Measurements from ENCODE around the gene NINJ2.

NINJ2 gene

DNA sequence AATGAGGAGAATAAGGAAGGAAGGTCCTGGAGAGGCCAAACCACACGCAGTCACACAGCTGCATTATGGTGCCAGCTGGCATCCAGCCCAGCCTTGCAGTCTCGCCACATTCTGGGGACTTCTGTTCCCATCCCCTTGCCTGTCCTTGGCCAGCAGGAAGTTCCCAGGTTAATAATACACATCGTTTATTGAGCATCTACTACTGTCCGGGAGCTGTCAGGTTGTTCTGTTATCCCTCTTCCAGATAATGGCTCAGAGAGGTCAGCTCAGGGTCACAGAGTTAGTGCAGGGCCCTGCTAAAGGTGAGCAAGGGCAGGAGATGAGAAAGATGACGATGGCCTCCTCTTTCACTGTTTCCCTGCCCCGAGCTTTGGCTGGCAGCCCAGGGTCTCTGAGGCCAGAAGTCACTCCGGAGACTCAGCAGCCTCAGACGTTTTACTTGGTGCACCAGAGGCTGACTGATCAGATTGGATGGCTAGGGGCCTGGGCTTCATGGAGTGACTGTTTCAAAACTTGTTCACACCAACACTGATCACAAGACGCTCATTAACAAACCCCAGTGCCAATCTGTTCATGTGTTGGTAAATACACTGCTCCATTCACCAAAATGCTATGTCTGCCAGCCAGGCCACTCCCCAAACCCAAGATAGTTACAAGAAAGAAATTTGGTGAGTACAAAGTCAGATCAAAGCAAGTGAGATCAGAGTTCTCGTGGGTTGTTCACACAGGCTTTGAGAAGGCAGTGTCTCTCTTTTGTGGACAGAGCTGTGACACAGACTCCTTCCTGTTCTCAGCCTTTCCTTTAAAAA lies 124.3 kb downstream of the NINJ2 start:
- no peaks in the 10 kb centered on the region for H3K79me2 ChIP-seq (ENCODE audit: control insufficient read depth, insufficient read depth, low read length, unreplicated experiment)
- H3K27me3 ChIP-seq (ENCODE audit: insufficient read depth, low read length): peaks cover 10% of the 10 kb centered on the region; the same call in 1 of the 2 replicates
- no peak overlapping the region for H3K4me3 ChIP-seq (ENCODE audit: low read depth, low read length)
- peaks cover 8% of the 10 kb centered on the region for H3K4me1 ChIP-seq (ENCODE audit: control insufficient read depth, insufficient read depth, low read length, unreplicated experiment)
- H2AFZ ChIP-seq (ENCODE audit: low read length, unreplicated experiment): no peak overlapping the region
- no peaks in the 10 kb centered on the region for H3K36me3 ChIP-seq (ENCODE audit: insufficient read depth, low read length)
- H3K27ac ChIP-seq (ENCODE audit: low read depth, low read length): no peak overlapping the region

DNA sequence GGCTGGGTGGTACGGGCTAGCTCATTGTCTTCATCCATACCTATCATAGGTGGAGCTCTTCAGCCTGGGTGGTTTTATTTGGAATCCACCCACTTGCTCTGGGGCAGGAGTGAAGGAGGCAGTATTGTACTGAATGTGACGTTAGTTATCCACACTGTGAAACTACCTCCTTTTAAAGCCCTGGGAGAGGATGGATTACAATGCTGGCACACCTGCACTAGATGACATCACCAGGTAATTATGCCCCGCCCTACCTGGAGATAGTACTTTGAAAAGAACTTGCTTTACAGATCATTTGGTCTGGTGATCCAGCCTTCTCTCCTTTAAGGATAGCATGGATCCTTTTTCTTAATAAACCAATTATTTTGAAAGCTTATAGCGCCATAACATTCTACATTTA lies 125.5 kb downstream of the NINJ2 start:
- Histone ChIP-seq H2AFZ (ENCODE audit: low read length, unreplicated experiment) (no peak overlapping the region), H3K4me1 (ENCODE audit: control insufficient read depth, insufficient read depth, low read length, unreplicated experiment) (peaks cover 8% of the 10 kb centered on the region), H3K27ac (ENCODE audit: low read depth, low read length) (no peak overlapping the region), H3K36me3 (ENCODE audit: insufficient read depth, low read length) (no peaks in the 10 kb centered on the region), H3K27me3 (ENCODE audit: insufficient read depth, low read length) (peaks cover 17% of the 10 kb centered on the region; the same call in 1 of the 2 replicates), H3K4me3 (ENCODE audit: low read depth, low read length) (no peak overlapping the region), H3K79me2 (ENCODE audit: control insufficient read depth, insufficient read depth, low read length, unreplicated experiment) (no peaks in the 10 kb centered on the region)

DNA sequence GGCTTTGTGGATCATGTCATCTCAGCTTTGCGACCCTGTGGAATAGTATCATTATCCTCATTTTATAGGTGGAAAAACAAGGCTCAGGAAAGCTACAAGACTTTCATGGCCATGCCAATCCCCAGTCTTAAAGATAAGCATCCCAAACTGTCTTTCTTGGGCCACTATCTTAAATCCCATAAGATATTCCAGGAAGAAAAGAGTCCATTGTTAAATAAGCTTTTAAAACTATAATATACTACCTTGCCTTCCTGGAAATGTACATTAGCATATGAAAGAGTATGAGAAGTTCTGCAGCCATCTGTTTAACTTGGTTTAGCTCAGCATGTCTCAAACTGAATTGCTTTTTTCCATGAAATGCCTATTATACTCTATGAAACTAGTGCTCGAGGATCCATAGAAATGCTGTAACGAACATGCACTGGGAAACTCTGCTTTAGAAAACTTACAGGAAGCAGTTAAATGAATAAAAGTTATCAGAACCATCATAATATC lies 126.4 kb downstream of the NINJ2 start:
- Histone ChIP-seq H3K4me3 (ENCODE audit: low read depth, low read length) (no peak overlapping the region), H2AFZ (ENCODE audit: low read length, unreplicated experiment) (no peak overlapping the region), H3K79me2 (ENCODE audit: control insufficient read depth, insufficient read depth, low read length, unreplicated experiment) (no peaks in the 10 kb centered on the region), H3K27ac (ENCODE audit: low read depth, low read length) (no peak overlapping the region), H3K36me3 (ENCODE audit: insufficient read depth, low read length) (no peaks in the 10 kb centered on the region), H3K4me1 (ENCODE audit: control insufficient read depth, insufficient read depth, low read length, unreplicated experiment) (peaks cover 8% of the 10 kb centered on the region), H3K27me3 (ENCODE audit: insufficient read depth, low read length) (peaks cover 25% of the 10 kb centered on the region)

GRCh38 chr12:535396-535795 lies 127.8 kb downstream of the NINJ2 start:
- no peak overlapping the region for H2AFZ ChIP-seq (ENCODE audit: low read length, unreplicated experiment)
- no peak overlapping the region for H3K27ac ChIP-seq (ENCODE audit: low read depth, low read length)
- H3K79me2 ChIP-seq (ENCODE audit: control insufficient read depth, insufficient read depth, low read length, unreplicated experiment): no peaks in the 10 kb centered on the region
- H3K4me3 ChIP-seq (ENCODE audit: low read depth, low read length): no peak overlapping the region
- H3K36me3 ChIP-seq (ENCODE audit: insufficient read depth, low read length): no peaks in the 10 kb centered on the region
- peaks cover 8% of the 10 kb centered on the region for H3K4me1 ChIP-seq (ENCODE audit: control insufficient read depth, insufficient read depth, low read length, unreplicated experiment)
- peaks cover 25% of the 10 kb centered on the region for H3K27me3 ChIP-seq (ENCODE audit: insufficient read depth, low read length)

DNA sequence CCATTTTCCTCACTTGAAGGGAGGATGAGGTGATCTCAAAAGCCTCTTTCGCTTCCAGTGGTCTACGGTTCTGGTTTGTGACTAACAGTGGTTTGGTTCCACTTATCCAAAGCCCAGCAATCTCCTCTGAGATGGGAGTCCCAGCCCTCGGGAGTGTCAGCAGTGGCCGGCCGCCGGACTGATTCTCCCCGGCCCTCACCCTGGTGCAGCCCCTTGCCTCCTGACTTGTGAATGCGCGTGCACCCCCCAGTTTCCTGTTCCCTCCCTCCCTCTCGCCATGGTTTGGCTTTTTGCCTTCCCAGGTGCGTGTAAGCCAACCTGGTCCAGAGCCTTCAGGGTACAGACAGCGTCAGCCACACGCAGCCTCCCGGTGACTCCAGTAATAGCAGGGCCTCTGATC lies 129.0 kb downstream of the NINJ2 start:
- Histone ChIP-seq H3K27ac (ENCODE audit: low read depth, low read length) (no peak overlapping the region), H2AFZ (ENCODE audit: low read length, unreplicated experiment) (no peak overlapping the region), H3K27me3 (ENCODE audit: insufficient read depth, low read length) (peaks cover 26% of the 10 kb centered on the region), H3K36me3 (ENCODE audit: insufficient read depth, low read length) (no peaks in the 10 kb centered on the region), H3K4me1 (ENCODE audit: control insufficient read depth, insufficient read depth, low read length, unreplicated experiment) (peaks cover 7% of the 10 kb centered on the region), H3K79me2 (ENCODE audit: control insufficient read depth, insufficient read depth, low read length, unreplicated experiment) (no peaks in the 10 kb centered on the region), H3K4me3 (ENCODE audit: low read depth, low read length) (no peak overlapping the region)

GRCh38 chr12:533718-534117 lies 129.5 kb downstream of the NINJ2 start:
- H3K79me2 ChIP-seq (ENCODE audit: control insufficient read depth, insufficient read depth, low read length, unreplicated experiment): no peaks in the 10 kb centered on the region
- no peak overlapping the region for H3K27ac ChIP-seq (ENCODE audit: low read depth, low read length)
- peaks cover 31% of the 10 kb centered on the region for H3K27me3 ChIP-seq (ENCODE audit: insufficient read depth, low read length)
- no peak overlapping the region for H3K4me3 ChIP-seq (ENCODE audit: low read depth, low read length)
- peaks cover 2% of the 10 kb centered on the region for H3K4me1 ChIP-seq (ENCODE audit: control insufficient read depth, insufficient read depth, low read length, unreplicated experiment)
- no peaks in the 10 kb centered on the region for H3K36me3 ChIP-seq (ENCODE audit: insufficient read depth, low read length)
- H2AFZ ChIP-seq (ENCODE audit: low read length, unreplicated experiment): no peak overlapping the region

DNA sequence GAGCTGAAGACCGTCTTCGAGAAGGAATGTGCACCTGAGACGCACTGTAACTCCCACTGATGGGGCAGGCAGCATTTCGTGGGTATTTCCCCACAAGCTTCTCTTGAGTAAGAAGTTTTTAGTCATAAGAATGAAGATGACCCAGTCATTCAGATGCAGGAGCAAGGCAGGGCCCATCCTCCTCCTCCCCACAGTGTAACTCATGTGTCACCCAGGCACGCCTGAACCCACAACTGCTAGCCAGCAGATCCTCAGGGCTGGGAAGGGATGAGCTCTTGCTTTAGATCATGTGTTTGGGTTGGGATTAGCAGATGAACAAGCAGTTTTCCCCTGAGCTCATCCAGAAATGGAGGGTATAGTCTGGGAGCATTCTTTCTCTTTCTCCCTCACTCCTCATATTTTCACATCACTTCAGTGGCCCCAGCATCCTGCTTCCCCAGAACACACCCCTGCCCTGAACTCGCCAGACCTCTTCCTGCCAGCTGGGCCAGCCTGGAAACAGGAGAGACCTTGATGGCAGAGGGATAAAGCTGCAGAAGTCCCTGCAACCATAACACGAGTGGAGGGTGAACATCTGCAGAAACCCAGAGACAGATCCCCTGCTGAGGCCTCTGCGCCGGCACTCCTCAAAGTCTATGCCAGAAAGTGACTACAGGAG lies 130.2 kb downstream of the NINJ2 start:
- peaks cover 34% of the 10 kb centered on the region for H3K27me3 ChIP-seq (ENCODE audit: insufficient read depth, low read length)
- no peaks in the 10 kb centered on the region for H3K36me3 ChIP-seq (ENCODE audit: insufficient read depth, low read length)
- no peak overlapping the region for H2AFZ ChIP-seq (ENCODE audit: low read length, unreplicated experiment)
- no peaks in the 10 kb centered on the region for H3K79me2 ChIP-seq (ENCODE audit: control insufficient read depth, insufficient read depth, low read length, unreplicated experiment)
- H3K4me3 ChIP-seq (ENCODE audit: low read depth, low read length): no peak overlapping the region
- no peak overlapping the region for H3K27ac ChIP-seq (ENCODE audit: low read depth, low read length)
- no peaks in the 10 kb centered on the region for H3K4me1 ChIP-seq (ENCODE audit: control insufficient read depth, insufficient read depth, low read length, unreplicated experiment)

- Histone ChIP-seq H3K79me2 (ENCODE audit: control insufficient read depth, insufficient read depth, low read length, unreplicated experiment) (no peaks in the 10 kb centered on the region), H3K4me1 (ENCODE audit: control insufficient read depth, insufficient read depth, low read length, unreplicated experiment) (no peaks in the 10 kb centered on the region), H3K27ac (ENCODE audit: low read depth, low read length) (no peak overlapping the region), H3K27me3 (ENCODE audit: insufficient read depth, low read length) (peaks cover 36% of the 10 kb centered on the region), H3K4me3 (ENCODE audit: low read depth, low read length) (no peak overlapping the region), H3K36me3 (ENCODE audit: insufficient read depth, low read length) (no peaks in the 10 kb centered on the region), H2AFZ (ENCODE audit: low read length, unreplicated experiment) (no peak overlapping the region)
Observed at GRCh38 chr12:531951-532585, 131.2 kb downstream of the NINJ2 start.

GRCh38 chr12:530821-531220 lies 132.4 kb downstream of the NINJ2 start:
- H3K27me3 ChIP-seq (ENCODE audit: insufficient read depth, low read length): peaks cover 46% of the 10 kb centered on the region
- H3K79me2 ChIP-seq (ENCODE audit: control insufficient read depth, insufficient read depth, low read length, unreplicated experiment): no peaks in the 10 kb centered on the region
- no peaks in the 10 kb centered on the region for H3K36me3 ChIP-seq (ENCODE audit: insufficient read depth, low read length)
- H3K27ac ChIP-seq (ENCODE audit: low read depth, low read length): no peak overlapping the region
- H2AFZ ChIP-seq (ENCODE audit: low read length, unreplicated experiment): no peak overlapping the region
- no peak overlapping the region for H3K4me3 ChIP-seq (ENCODE audit: low read depth, low read length)
- no peaks in the 10 kb centered on the region for H3K4me1 ChIP-seq (ENCODE audit: control insufficient read depth, insufficient read depth, low read length, unreplicated experiment)

GRCh38 chr12:530308-530707 lies 132.9 kb downstream of the NINJ2 start:
- no peaks in the 10 kb centered on the region for H3K79me2 ChIP-seq (ENCODE audit: control insufficient read depth, insufficient read depth, low read length, unreplicated experiment)
- H3K36me3 ChIP-seq (ENCODE audit: insufficient read depth, low read length): no peaks in the 10 kb centered on the region
- no peak overlapping the region for H3K27ac ChIP-seq (ENCODE audit: low read depth, low read length)
- no peak overlapping the region for H2AFZ ChIP-seq (ENCODE audit: low read length, unreplicated experiment)
- peaks cover 47% of the 10 kb centered on the region; the same call in 1 of the 2 replicates for H3K27me3 ChIP-seq (ENCODE audit: insufficient read depth, low read length)
- no peaks in the 10 kb centered on the region for H3K4me1 ChIP-seq (ENCODE audit: control insufficient read depth, insufficient read depth, low read length, unreplicated experiment)
- no peak overlapping the region for H3K4me3 ChIP-seq (ENCODE audit: low read depth, low read length)
